NCI-H2107 treated with DMSO at 0.1 percent for 48 hours (cell line): Measurements from ENCODE around the gene MAN2A2.
"Not testable (repeated sequence)": the region's sequence is repeated elsewhere in the genome, so short reads cannot be mapped to it uniquely, and the experiment has no call there.

Experiments
- DNase-seq: peaks from one replicate; lab custom pipeline; 2025; ENCODE audit not compliant: unreplicated experiment; lab: John Stamatoyannopoulos, UW

The MAN2A2 gene

DNA sequence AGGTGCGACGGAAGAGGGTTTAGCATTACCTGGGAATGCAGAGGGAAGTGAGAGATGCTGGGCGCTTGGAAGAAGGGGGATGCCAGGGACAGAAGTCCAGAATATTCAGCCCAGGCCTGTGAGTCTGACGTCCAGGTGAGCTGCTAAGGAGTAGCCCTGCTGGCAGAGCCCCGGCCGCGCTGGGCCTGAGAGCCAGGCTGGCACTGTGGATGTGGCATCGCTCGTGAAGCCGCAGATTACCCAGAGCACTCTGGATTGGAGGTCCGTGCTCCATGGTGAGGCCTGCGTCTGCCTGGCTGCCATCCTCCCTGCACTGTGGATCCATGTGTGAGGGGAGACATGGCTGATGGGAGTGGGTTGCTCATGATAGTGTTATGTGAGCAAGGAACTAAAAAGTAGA, 14.5 kb downstream of the MAN2A2 start:
- no peak for DNase-seq

- DNase-seq, result no peak
Observed at GRCh38 chr15:90918034-90918788, 15.1 kb downstream of the MAN2A2 start.

- no peak for DNase-seq
Observed at GRCh38 chr15:90918835-90919234, 15.7 kb downstream of the MAN2A2 start.

GRCh38 chr15:90921887-90922286, 18.8 kb downstream of the MAN2A2 start:
- no peak for DNase-seq

- not testable (repeated sequence) for DNase-seq
Observed at GRCh38 chr15:90922712-90923322, 19.7 kb downstream of the MAN2A2 start.

GRCh38 chr15:90924375-90924774, 21.3 kb downstream of the MAN2A2 start:
- no peak for DNase-seq

GRCh38 chr15:90926766-90927165, 23.7 kb downstream of the MAN2A2 start:
- not testable (repeated sequence) for DNase-seq

- DNase-seq, result not testable (repeated sequence)
Observed at GRCh38 chr15:90928106-90928505, 25.0 kb downstream of the MAN2A2 start.

DNA sequence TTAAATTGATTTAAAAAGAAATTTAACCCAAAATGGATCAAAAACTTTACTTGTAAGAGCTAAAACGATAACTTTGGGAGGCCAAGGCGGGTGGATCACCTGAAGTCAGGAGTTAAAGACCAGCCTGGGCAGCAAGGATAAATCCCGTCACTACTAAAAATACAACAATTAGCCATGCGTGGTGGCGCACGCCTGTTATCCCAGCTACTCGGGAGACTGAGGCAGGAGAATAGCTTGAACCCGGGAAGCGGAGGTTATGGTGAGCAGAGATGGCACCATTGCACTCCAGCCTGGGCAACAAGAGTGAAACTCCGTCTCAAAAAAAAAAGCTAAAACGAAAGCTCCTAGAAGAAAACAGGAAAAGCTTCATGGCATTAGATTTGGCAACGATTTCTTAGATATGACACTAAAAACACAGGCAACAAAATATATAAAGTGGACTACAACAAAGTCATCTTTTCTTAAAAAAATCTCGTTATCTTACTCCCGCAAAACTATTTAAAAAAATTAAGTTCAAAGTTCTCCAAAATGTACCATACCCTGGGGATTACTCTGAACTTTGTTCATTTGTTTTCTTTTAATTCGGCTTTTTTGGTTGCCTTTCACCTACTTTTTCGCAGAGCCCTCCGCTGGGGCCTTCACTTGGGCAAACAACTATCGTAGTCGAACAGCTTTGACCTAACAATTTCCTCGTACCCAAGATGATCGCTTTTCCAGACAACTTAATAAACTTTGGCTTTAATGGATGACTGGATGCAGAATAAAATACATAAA, 26.3 kb downstream of the MAN2A2 start:
- DNase-seq, result no peak

GRCh38 chr15:90930861-90931574, 27.9 kb downstream of the MAN2A2 start:
- DNase-seq, result no peak

- no peak for DNase-seq
Observed at GRCh38 chr15:90931575-90931827, 28.4 kb downstream of the MAN2A2 start.

DNA sequence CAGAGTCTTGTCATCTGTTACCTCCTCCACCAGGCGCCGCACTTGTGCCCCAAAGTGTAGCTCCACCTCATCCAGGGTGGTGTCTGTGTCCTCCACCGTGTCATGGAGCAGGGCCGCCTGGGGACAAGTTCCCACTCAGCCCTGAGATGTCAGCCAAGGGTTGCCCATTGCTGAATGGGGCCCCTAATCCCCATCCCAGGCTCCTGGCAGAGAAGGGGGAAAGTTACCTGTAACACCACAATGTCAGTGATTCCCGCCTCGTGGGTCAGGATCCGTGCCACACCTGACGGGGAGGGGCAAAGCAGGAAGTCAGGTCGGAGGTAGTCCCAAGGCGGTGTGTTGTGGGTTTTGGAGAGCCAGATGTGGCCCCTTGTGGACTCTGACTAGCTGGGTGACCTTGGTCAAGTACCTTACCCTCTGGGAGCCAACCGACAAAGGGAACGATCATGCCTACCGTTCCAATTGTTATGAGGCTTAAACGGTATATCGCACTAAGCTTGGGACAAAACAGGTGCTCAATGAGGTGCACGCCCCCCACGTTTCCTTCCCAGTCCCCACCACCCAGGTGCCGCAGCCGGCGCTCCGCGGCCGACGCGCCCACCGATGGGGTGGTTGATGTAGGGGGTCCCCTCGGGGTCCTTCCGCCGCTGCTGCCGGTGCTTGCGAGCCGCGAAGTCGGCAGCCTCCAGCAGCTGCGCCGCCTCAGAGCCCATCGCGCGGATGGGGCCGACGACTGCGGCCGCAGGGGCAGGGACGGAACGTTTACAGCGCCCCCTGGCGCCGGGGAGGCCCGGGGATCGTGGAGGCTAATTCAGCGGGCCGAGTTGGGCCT, 28.9 kb downstream of the MAN2A2 start, which contains the start of gene HDDC3:
HDDC3 (minus strand) TSS at position 722 of the 832 bp plus-strand sequence; CDS start at position 713, 9 bp downstream.
- DNase-seq, result peak; percentile 69

- DNase-seq, result no peak
Observed at GRCh38 chr15:90932660-90932991, 29.5 kb downstream of the MAN2A2 start.

- no peak for DNase-seq
Observed at GRCh38 chr15:90933301-90933700, 30.2 kb downstream of the MAN2A2 start.

DNA sequence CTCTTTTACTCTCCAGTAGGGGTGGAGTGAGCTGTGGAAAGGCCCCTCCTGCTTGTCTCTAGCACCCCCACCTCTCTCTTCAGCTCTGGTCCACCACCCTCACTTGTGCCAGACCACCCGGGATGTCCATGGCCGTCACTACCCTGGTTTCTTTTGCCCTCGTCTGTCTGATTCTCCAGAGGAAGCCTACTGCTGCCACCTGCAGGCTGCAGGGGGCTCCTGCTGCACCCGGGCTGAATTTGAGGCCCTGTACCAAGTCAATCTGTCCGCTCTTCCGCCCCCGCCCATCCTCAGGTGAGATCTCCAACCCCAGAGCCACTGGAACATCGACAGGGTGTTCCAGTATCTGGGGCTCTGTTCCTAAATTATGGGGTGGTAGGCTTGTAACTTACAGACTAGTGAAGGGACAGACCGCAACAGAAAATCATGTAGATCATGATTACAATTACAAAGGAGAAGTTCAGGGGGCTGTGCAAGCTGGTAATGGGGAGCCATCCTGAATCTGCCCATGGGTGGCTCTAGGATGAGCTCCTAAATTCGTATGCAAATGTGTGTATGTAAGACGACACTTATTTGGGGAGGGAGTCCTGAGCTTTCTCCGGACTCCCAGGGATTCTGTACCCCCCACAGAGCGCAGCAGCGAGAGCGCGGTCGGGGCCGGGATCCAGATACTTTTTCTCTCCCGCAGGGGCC, 31.3 kb downstream of the MAN2A2 start:
- DNase-seq, result peak; percentile 71

- DNase-seq, result peak; percentile 56
Observed at GRCh38 chr15:90934949-90935751, 32.0 kb downstream of the MAN2A2 start, which contains the start of gene UNC45A. Gene UNC45A (plus strand): TSS chr15:90935285. CDS start chr15:90935325, 40 bp downstream.

DNA sequence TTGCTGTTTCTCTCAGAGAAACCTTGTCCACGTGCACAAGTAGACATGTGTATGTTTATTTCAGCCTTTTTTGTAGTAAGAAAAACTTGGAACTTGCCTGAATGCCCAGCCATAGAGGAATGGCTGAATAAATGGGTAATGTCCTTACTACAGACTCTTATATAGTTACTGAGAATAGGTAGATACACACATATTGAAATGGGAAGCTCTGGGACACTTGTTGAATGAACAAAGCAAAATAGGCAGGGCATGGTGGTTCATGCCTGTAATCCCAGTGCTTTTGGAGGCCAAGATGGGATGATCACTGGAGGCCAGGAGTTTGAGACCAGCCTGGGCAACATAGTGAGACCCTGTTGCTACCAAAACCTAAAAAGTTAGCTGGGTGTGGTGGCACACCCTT, 33.7 kb downstream of the MAN2A2 start:
- DNase-seq, result no peak

DNA sequence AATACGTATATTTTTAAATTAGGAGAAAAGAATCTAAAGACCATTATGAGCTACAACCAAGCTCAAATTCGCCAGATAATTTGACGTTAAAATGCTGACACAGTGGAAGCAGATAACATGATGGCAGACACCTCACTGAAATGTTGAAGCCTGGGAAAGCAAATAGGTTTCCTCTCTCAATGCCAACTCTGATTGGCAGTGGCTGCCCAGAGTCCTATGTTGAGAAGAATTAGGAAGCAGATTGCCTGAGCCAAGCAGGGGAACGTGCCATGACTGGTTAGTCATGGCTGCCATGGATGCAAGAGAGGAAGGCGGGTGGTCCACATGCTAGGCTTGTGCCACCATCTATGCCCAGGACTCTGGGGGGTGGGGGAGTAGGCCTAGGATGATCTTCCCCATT, 35.2 kb downstream of the MAN2A2 start:
- no peak for DNase-seq

GRCh38 chr15:90939756-90940155, 36.7 kb downstream of the MAN2A2 start:
- DNase-seq, result no peak
